Measurements from ENCODE around the gene TTC38.

Gene TTC38

DNA sequence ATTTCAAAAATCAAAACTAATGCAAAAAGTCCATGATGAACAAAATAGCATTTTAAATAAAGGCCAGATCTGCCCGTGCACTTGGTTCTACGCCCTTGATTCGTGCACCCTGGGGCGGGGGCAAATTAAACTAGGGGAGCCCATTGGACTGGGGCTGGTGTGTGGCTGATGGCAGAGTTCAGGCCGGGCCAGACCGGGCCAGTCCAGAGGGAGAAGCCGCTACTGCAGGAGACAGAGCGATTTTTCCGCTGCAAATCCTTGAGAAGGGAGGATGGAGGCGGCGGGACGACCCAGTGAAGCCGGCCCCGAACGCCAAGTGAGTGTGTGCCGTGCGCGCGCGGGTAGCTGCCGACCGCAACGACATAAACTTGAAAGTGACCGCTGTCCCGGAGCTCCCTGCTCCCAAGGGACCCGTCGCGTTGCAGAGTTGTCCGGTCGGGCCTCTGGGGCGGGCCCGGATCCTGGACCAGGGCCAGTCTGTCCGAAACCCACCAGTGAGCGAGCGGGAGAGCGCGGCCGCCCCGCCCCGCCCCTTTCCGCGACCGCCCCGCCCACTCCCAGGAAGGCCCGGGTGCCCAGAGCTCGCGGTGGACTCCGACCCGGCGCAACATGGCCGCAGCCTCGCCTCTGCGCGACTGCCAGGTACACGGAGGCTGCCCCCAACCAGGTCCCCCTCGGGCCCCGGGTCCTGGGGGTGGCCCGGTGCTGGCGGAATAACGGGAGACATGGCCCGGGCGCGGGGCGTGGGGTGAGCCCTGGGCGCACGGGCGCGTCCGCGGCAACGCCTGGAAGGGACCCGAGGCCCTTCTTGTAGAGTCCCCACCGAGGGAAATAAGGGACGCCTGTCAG, at the start of gene TTC38:
TSS of gene TTC38 (plus strand) at position 578 of the 849 bp plus-strand sequence. CDS start at position 610, 32 bp downstream.
- DNase-seq = peak; percentile 61

GRCh38 chr22:46219636-46220035, 48.2 kb upstream of the TTC38 start:
- DNase-seq = no peak

DNA sequence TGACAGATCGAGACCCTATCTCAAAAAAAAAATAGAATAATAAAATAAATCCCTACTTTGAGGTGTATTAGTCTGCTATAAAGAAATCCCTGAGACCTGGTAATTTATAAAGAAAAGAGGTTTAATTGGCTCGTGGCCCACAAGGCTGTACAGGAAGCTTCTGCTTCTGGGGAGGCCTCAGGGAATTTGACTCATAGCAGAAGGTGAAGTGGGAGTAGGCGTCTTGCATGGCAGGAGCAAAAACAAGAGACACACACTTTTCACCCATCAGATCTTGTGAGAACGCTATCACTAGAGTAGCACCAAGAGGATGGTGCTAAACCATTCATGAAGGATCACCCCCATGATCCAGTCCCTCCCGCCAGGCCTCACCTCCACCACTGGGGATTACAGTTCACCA, 46.9 kb upstream of the TTC38 start:
- DNase-seq = no peak

DNA sequence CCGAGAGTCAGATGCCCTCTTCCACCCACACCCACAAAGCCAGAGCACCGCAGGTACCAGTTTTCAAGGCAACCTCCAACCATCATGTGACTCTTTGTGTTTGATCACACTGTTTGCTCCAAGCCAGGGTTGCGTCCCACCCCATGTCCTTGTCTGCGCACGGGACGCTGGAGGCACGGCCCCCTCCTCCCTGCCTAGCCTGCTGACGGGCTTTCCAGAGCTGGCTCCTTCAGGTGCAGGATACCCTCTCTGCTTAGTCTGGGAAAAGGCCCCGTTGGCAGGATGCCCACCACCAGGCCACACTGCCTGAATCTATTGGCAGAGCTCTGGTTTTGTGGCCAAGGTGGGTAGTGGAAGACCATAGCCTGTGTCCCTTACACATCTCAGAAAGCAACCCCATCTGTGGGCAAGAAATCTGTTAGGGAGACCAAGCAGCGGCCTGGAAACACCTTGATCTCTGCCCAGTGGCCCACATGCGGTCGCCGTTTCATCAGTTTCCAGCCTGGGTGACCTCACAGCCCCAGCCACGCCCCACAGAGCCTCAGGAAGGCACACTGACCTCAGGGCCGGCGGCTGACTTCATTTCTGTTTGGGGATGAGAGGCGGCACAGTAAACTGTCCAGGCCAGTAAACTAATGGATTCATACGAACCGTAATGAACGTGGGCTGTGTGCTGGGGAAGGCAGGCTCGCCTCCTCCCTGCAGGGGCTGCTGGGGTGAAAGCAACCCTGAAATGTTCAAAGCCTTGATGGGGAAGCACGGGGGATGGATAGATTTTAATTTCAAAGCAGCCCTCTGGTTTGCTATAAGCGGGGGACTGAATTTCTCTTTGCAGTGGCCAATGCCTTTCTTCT, 43.5 kb upstream of the TTC38 start:
- no peak for DNase-seq

GRCh38 chr22:46224898-46225290, 42.9 kb upstream of the TTC38 start:
- no peak for DNase-seq

GRCh38 chr22:46225631-46226030, 42.2 kb upstream of the TTC38 start:
- DNase-seq = no peak

DNA sequence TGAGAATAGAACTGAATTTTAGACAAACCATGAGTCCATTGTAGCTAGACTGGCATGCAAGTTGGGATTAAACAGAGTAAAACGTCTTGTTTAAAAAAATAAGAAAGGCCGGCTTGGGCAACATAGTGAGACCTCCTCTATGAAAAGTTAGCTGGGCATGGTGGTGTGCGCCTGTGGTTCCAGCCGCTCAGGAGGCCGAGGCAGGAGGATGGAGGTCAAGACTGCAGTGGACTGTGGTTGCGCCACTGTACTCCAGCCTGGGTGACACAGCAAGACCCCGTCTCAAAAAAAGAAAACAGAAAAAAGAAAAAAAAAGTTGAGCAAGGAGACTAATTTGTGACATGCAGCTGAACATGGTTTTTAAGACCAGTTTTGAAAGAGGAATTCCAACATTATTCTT, 41.2 kb upstream of the TTC38 start:
- no peak for DNase-seq

DNA sequence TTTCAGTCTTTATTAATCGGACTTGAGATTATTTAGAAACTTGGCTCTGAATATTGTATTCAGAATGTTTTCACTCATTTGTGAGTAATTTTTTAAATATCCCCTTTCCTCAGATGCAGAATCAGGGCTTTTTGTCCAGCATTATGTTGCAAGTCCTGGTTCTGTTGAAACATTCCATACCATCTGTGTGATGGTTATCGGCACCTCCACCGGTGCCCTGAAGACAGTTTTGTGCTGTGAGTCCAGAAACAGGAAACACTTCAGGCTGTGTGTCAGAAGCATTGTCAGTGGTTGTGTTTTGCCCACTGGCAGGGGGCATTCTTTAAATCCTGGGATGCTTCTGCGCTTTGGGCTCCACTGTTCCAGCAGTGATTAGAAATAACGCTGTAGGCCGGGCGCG, 38.1 kb upstream of the TTC38 start:
- DNase-seq = no peak

- no peak for DNase-seq
Measured at GRCh38 chr22:46230262-46230901, 37.4 kb upstream of the TTC38 start.

- peak; percentile 10 for DNase-seq
Measured at GRCh38 chr22:46233231-46233630, 34.6 kb upstream of the TTC38 start.

- DNase-seq = no peak
Measured at GRCh38 chr22:46234969-46235368, 32.8 kb upstream of the TTC38 start.

GRCh38 chr22:46237453-46238124, 30.2 kb upstream of the TTC38 start:
- DNase-seq = no peak

DNA sequence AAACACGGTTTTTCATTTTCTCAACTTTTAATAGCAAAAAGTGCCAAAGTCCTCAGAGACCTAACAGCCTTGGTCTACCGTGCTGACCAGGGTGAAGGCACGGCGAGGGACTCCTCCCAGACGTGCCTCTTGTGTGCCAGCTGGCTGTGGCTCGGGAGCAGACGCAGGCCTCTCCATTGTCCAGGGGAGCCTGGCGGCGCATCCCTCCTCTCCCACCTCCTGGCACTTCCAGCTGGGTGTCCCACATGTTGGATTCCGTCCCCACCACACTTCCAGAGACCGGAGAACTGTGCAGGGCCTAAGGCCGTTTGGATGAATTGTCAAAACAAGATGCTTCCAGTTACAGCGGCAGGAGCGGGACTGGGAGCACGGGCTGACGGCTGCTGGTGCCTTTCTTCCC, 29.3 kb upstream of the TTC38 start:
- DNase-seq = no peak

DNA sequence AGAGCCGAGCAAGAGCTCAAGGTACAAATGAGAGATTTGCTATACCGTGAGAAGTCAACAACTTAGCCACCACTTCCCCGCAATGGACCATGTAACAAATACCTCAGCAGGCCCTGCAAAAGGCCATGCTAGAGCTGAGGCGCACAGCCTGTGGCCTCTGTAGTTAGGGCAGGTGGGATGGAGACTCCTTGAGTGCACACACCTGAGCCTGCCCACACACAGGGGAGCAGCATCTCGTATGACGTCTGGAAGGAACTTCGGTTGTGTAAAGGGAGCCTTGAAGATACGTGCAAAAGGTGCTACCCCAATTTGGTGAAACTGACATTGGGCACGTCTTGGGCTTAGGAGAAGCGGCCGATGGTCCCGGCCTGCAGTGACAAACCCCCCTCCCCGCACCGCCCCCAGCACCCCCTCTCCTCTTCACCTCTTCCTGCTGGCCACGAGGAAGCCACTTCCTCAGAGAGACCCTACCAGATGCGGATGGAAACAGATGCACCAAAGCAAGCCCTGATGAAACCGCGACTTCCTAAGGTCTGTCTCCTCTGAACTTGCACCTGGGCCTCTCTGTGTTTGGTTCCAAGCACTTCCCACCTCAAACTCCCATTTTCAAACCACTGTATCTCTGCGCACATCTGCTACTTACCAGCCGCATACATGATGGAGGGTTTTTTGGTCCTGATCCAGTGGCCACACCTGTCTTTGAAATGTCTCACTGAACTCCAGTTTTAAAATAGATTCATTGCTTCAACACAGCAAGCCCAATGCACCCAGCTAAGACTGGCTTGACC, 28.4 kb upstream of the TTC38 start:
- no peak for DNase-seq

- DNase-seq = no peak
Measured at GRCh38 chr22:46240073-46240472, 27.7 kb upstream of the TTC38 start.

DNA sequence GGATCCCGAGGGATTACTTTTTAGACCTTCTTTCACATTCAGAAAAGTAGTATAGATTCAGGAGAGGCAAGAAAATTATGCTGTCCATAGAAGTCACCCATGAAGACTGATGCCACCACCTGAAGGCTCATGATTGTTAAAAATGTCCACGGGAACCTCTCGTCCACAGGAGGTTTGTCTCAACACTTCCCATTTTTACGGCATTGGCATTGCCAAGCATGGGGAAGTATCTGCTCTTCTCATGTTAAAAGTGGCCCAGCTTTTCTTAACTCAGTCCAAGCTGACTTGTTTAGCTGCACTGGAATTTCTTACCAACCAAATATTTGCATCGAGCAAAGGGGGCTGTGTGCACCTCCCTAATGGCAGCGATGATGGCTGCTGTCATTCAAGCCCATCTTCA, 27.3 kb upstream of the TTC38 start:
- DNase-seq = no peak

DNA sequence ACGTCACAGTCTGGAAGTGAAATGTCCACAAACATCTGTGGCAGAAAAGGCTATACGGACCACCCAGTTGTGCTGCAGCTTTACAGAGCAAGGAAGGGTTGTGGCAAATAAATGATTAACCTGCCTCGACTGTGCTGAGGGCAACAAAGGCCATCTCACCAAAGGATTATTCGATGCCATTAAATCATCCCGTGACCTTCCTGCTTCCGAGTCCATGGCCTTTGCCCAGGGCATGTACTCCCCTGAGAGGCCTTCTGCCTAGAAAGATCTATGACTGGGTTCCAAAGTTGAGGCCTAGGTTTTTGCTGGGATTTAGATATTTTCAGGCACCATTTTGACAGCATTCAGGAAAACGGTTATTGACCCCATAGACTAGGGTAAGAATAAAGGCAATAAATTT, 26.9 kb upstream of the TTC38 start:
- DNase-seq = no peak

GRCh38 chr22:46241396-46242007, 26.3 kb upstream of the TTC38 start:
- DNase-seq = no peak

- DNase-seq = no peak
Measured at GRCh38 chr22:46242076-46242475, 25.7 kb upstream of the TTC38 start.

DNA sequence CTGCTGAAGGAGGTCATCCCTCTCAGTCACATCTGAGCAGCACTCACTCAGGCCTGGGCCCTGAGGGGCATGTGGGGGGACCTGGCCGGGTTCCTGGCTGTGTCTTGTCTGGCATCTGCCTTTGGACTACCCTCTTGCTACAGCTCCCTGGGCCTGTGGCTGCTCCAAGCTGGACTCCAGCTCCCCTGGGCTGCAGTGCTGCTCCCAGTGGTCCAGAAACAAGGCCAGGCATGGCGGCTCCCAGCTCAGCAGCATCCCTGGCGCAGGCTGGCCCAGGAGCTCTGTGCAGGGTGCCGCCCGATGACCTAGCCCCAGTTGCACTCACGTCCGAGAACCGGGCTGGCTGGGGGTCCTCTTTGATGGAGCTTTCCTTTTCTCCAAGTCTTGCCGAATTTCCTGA, 23.0 kb upstream of the TTC38 start:
- DNase-seq = no peak

- no peak for DNase-seq
Measured at GRCh38 chr22:46245511-46245910, 22.3 kb upstream of the TTC38 start.

GRCh38 chr22:46246178-46246577, 21.6 kb upstream of the TTC38 start:
- no peak for DNase-seq
